Esophagus squamous epithelium (tissue), 4 donors: ENCODE data around the gene CELF2.
"Not testable (repeated sequence)": the region's sequence is repeated elsewhere in the genome, so short reads cannot be mapped to it uniquely, and the experiment has no call there.

Experiments used
- POLR2A ChIP-seq, 4 donors: fragments of 450-650 bp; IDR thresholded peaks; one replicate each; pipeline ENCODE4 v1.6.1; 2017; ENCODE audit warnings: antibody characterized with exemption in 4 of 4, mild to moderate bottlenecking in 4 of 4, moderate library complexity in 3 of 4
- TF ChIP-seq, protein P1 (sequence below), 6 experiments: fragments of 450-650 bp in 4 of 6; fragments of 200-600 bp in 2 of 6; sonication (generic) in 2 of 6; IDR thresholded peaks; one replicate each; pipeline ENCODE4 v1.5.1; 2016 to 2019; ENCODE audit warnings: antibody characterized with exemption in 6 of 6, mild to moderate bottlenecking in 4 of 6, moderate library complexity in 4 of 6

DNA sequence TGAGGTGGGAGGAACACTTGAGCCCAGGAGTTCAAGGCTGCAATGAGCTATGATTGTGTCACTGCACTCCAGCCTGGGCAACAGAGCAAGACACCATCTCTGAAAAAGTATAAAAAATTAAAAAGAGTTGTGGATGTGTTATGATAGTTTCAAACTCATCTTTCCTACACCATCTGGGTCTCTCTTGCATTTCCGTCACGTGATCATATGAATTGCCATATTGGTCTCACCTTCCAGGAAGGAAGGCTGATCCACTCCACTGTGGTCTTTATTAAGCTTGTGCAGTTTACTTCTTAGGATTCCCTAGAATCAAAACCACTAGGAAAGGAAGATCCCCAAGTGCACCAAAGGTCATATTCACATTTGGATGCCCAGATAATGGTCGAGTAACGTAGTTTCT lies 18.2 kb upstream of the CELF2 start:
- TF ChIP-seq, protein P1, sequence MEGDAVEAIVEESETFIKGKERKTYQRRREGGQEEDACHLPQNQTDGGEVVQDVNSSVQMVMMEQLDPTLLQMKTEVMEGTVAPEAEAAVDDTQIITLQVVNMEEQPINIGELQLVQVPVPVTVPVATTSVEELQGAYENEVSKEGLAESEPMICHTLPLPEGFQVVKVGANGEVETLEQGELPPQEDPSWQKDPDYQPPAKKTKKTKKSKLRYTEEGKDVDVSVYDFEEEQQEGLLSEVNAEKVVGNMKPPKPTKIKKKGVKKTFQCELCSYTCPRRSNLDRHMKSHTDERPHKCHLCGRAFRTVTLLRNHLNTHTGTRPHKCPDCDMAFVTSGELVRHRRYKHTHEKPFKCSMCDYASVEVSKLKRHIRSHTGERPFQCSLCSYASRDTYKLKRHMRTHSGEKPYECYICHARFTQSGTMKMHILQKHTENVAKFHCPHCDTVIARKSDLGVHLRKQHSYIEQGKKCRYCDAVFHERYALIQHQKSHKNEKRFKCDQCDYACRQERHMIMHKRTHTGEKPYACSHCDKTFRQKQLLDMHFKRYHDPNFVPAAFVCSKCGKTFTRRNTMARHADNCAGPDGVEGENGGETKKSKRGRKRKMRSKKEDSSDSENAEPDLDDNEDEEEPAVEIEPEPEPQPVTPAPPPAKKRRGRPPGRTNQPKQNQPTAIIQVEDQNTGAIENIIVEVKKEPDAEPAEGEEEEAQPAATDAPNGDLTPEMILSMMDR (IDR thresholded peaks at IDR 0.05), result not testable (repeated sequence)
- TF ChIP-seq POLR2A (IDR thresholded peaks at IDR 0.05), result not testable (repeated sequence)
